NCI-H1417 (cell line): ENCODE measurements around the gene OR4C3.
"Not testable (repeated sequence)": the region's sequence is repeated elsewhere in the genome, so short reads cannot be mapped to it uniquely, and the experiment has no call there.

Source experiments
- DNase-seq, 3 experiments: peaks; one replicate each; lab custom pipeline; 2025; lab: John Stamatoyannopoulos, UW

Gene OR4C3

DNA sequence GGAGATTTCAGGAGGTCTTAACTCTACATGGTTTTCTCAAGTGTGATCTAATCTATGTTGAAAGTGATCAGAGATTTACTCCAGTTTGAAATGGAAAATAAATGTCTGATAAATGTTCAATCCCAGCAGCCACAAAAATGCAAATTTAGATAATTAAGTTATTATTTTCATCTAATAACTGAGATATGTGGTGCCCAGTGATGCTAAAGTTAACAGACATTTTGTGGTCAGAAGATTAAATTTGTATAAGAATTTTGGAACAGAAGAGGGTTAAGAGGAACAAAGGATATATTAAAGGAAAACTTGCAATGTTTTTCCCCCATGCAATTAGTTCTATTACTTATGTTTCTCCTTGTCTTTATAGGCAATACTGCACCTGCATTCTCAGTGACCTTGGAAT lies at the start of gene OR4C3:
OR4C3 (plus strand) TSS at position 301 of the 400 bp plus-strand sequence. CDS start 102 bp downstream, outside the sequence.
- DNase-seq: not testable (repeated sequence)

DNA sequence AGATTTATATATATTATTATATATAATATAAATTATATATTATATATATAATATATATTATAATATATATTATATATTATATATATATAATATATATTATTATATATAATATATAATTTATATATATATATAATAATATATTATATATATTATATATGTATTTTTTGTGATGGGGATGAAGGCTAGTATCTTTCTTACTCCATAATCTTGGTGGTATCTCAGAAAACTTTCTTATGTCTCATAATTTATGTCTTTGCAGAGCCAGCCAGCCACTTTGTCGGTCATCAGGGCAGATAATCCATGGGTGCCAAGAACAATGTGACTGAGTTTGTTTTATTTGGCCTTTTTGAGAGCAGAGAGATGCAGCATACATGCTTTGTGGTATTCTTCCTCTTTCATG lies 18.8 kb upstream of the OR4C3 start, which contains the start of gene OR4S1:
OR4S1 (plus strand) TSS at position 301 of the 400 bp plus-strand sequence; CDS start at position 301, 0 bp downstream.
- no peak for DNase-seq

- peak; percentile 21 to 79 (median 74) for DNase-seq
These were observed 16.8 kb upstream of the OR4C3 start for GRCh38 chr11:48307760-48308386.

DNA sequence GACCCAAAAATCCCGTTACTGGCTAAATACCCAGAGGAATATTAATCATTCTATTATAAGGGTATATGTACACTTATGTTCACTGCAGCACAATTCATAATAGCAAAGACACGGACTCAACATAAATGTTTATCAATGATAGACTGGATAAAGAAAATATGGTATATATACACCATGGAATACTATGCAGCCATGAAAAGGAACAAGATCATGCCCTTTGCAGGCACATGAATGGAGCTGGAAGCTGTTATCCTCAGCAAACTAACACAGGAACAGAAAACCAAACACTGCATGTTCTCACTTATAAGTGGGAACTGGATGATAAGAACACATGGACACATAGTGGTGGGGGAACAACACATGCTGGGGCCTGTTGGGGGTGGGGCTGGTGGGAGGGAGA lies 11.1 kb upstream of the OR4C3 start:
- not testable (repeated sequence) for DNase-seq

DNA sequence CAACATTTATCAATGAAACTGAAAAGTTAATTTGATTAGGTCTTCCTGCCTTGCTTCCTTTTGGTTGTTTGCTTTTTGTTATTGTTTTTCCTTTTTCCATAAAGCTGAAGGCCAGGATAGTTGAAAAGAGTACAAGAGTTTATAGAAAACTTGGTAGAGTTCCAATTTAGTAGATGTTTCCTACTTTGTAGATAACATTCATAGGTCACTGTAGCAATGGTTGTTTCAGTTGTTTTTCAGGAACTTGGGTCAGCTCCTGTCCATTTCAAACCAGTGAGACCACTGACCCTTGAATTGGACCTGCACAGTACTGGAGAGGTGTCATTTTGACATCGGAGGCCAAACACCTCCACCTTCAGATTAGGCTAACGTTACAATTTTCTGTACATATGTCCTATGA lies 4.9 kb upstream of the OR4C3 start:
- DNase-seq: not testable (repeated sequence)

GRCh38 chr11:48341466-48341865 lies 16.7 kb downstream of the OR4C3 start:
- no peak for DNase-seq

DNA sequence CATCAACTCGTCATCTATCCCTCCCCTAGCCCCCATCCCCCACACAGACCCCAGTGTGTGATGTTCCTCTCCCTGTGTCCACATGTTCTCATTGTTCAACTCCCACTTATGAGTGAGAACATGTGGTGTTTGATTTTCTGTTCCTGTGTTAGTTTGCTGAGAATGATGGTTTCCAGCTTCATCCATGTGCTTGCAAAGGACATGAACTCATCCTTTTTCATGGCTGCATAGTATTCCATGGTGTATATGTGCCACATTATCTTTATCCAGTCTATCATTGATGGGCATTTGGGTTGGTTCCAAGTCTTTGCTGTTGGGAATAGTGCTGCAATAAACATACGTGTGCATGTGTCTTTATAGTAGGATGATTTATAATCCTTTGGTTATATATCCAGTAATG lies 17.8 kb downstream of the OR4C3 start:
- DNase-seq: not testable (repeated sequence)

DNA sequence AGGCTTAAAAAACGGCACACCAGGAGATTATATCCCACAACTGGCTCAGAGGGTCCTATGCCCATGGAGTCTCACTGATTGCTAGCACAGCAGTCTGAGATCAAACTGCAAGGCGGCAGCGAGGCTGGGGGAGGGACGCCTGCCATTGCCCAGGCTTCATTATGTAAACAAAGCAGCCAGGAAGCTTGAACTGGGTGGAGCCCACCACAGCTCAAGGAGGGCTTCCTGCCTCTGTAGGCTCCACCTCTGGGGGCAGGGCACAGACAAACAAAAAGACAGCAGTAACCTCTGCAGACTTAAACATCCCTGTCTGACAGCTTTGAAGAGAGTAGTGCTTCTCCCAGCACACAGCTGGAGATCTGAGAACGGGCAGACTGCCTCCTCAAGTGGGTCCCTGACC lies 21.6 kb downstream of the OR4C3 start:
- not testable (repeated sequence) for DNase-seq

DNA sequence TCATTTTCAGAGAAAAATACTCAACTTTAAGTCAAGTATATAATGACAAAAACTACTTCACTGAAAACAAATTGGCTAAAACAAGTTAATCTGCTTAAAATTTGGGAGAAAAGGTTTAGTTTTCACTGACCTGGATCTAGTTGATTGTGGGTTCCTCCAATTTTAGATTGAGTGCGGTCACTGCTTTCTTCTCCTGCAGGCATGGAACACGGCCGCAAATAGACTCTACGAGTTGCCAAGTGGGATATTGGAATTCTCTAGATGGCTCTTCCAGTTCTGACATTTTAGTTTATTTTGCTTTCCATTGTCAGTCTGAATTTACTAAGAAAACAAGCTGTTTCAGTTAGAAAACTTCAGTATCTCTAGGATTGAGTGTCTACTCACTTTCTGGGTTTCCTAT lies 29.3 kb downstream of the OR4C3 start:
- no peak for DNase-seq

- no peak for DNase-seq
These were observed 30.0 kb downstream of the OR4C3 start for GRCh38 chr11:48354677-48355076.

- not testable (repeated sequence) for DNase-seq
These were observed 36.6 kb downstream of the OR4C3 start for GRCh38 chr11:48361289-48361688.

DNA sequence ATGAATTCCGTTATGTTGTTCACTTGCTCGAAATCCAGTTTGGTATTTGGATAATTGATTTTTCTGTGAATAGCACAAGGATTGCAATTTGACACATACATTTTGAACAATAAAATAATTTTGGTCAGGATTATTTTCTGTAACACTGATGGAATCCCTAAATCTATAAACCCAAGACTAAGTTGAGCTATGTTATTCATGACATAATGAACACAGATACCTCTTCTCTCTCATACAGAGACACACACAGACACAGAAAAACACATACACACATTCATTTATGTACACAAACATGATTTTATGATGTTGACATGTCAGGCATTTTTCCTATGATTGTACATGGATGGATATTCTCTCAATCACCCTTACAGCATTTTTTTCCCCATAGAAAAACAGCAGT lies 41.6 kb downstream of the OR4C3 start, which contains the start of gene OR4C5:
OR4C5 (minus strand) TSS at position 101 of the 400 bp plus-strand sequence; CDS start at position 101, 0 bp downstream.
- DNase-seq: no peak
